H9 (cell line): ENCODE measurements around the gene PAXX. TPM values are rescaled to one million over a fixed set of nuclear protein-coding genes. Genes with fewer than 3 reads are reported as not detected.

Experiments used
- DNase-seq: peaks from one replicate; pipeline ENCODE4 v3.0.0-alpha.2; 2017
- H2AFZ ChIP-seq: one replicate; pipeline ENCODE4 v1.6.1; 2013; ENCODE audit warnings: mild to moderate bottlenecking, low read length, control low read depth, moderate library complexity
- H2AK5ac ChIP-seq: 2 replicates; pipeline ENCODE4 v1.6.1; 2013; ENCODE audit warnings: low read length, control low read depth, mixed read lengths; ENCODE audit not compliant: insufficient read length
- H2BK120ac ChIP-seq: one replicate; pipeline ENCODE4 v1.6.1; 2013; ENCODE audit warnings: low read depth, mild to moderate bottlenecking, low read length, control low read depth, inconsistent platforms; ENCODE audit not compliant: poor library complexity, severe bottlenecking
- H2BK12ac ChIP-seq: 2 replicates; pipeline ENCODE4 v1.6.1; 2013; ENCODE audit warnings: low read length, control low read depth, mixed read lengths, low read depth; ENCODE audit not compliant: insufficient read length
- H2BK15ac ChIP-seq: 2 replicates; pipeline ENCODE4 v1.6.1; 2013; ENCODE audit warnings: low read depth, low read length, control low read depth
- H2BK20ac ChIP-seq: one replicate; pipeline ENCODE4 v1.6.1; 2013; ENCODE audit warnings: low read depth, mild to moderate bottlenecking, low read length, control low read depth, inconsistent platforms; ENCODE audit not compliant: poor library complexity, severe bottlenecking
- H2BK5ac ChIP-seq: 2 replicates; pipeline ENCODE4 v1.6.1; 2013; ENCODE audit warnings: low read length, control low read depth, mixed read lengths; ENCODE audit not compliant: insufficient read length
- H3K14ac ChIP-seq: 2 replicates; pipeline ENCODE4 v1.6.1; 2013; ENCODE audit warnings: low read length, control low read depth; ENCODE audit not compliant: insufficient read depth
- H3K18ac ChIP-seq: 2 replicates; pipeline ENCODE4 v1.6.1; 2013; ENCODE audit warnings: low read depth, mild to moderate bottlenecking, mixed read lengths, low read length, control low read depth; ENCODE audit not compliant: insufficient read length
- H3K23ac ChIP-seq: 2 replicates; pipeline ENCODE4 v1.6.1; 2013; ENCODE audit warnings: low read length, control low read depth, mixed read lengths, low read depth; ENCODE audit not compliant: insufficient read length
- H3K23me2 ChIP-seq: 2 replicates; pipeline ENCODE4 v1.6.1; 2013; ENCODE audit warnings: low read depth, mild to moderate bottlenecking, mixed read lengths, low read length, control low read depth; ENCODE audit not compliant: insufficient read length, poor library complexity, severe bottlenecking
- H3K27ac ChIP-seq: 2 replicates; pipeline ENCODE4 v1.5.1; 2013; ENCODE audit warnings: low read length, control low read depth, mixed read lengths, low read depth; ENCODE audit not compliant: insufficient read length
- H3K27me3 ChIP-seq: 2 replicates; pipeline ENCODE4 v1.6.1; 2013; ENCODE audit warnings: low read length, control low read depth, inconsistent platforms; ENCODE audit not compliant: insufficient read depth
- H3K4ac ChIP-seq: 2 replicates; pipeline ENCODE4 v1.6.1; 2013; ENCODE audit warnings: low read depth, mild to moderate bottlenecking, control low read depth, inconsistent platforms, low read length, moderate library complexity
- H3K4me1 ChIP-seq: 2 replicates; pipeline ENCODE4 v1.6.1; 2013; ENCODE audit warnings: low read length, control low read depth, inconsistent platforms; ENCODE audit not compliant: insufficient read depth
- H3K4me2 ChIP-seq: 2 replicates; pipeline ENCODE4 v1.6.1; 2013; ENCODE audit warnings: low read length, control low read depth, mixed read lengths; ENCODE audit not compliant: insufficient read length, insufficient read depth
- H3K56ac ChIP-seq: 2 replicates; pipeline ENCODE4 v1.6.1; 2013; ENCODE audit warnings: low read depth, mild to moderate bottlenecking, mixed read lengths, low read length, control low read depth; ENCODE audit not compliant: insufficient read length
- H3K79me1 ChIP-seq: 2 replicates; pipeline ENCODE4 v1.6.1; 2013; ENCODE audit warnings: low read depth, mild to moderate bottlenecking, moderate library complexity, low read length, control low read depth, inconsistent platforms; ENCODE audit not compliant: insufficient read depth, poor library complexity, severe bottlenecking
- H3K79me2 ChIP-seq: 2 replicates; pipeline ENCODE4 v1.6.1; 2013; ENCODE audit warnings: low read length, control low read depth, inconsistent platforms; ENCODE audit not compliant: insufficient read depth
- H3K9ac ChIP-seq: 2 replicates; pipeline ENCODE4 v1.6.1; 2013; ENCODE audit warnings: low read length, control low read depth, mixed read lengths; ENCODE audit not compliant: insufficient read length; ENCODE audit errors: extremely low read depth
- H3K9me3 ChIP-seq: one replicate; pipeline ENCODE4 v1.6.1; 2013; ENCODE audit warnings: low read depth, low read length, inconsistent platforms; ENCODE audit not compliant: control insufficient read depth
- H3T11ph ChIP-seq: one replicate; pipeline ENCODE4 v1.6.1; 2013; ENCODE audit warnings: mild to moderate bottlenecking, low read length, control low read depth, inconsistent platforms
- H4K20me1 ChIP-seq: one replicate; pipeline ENCODE4 v1.6.1; 2013; ENCODE audit not compliant: control insufficient read depth, insufficient read length, insufficient read depth
- H4K5ac ChIP-seq: 2 replicates; pipeline ENCODE4 v1.6.1; 2013; ENCODE audit warnings: low read depth, mild to moderate bottlenecking, mixed read lengths, low read length, control low read depth; ENCODE audit not compliant: insufficient read length
- H4K8ac ChIP-seq: replicated peaks from 2 replicates; pipeline ENCODE4 v1.6.1; 2013; ENCODE audit warnings: low read length, control low read depth, mixed read lengths, low read depth; ENCODE audit not compliant: insufficient read length
- H4K91ac ChIP-seq: 2 replicates; pipeline ENCODE4 v1.6.1; 2013; ENCODE audit warnings: low read depth, mild to moderate bottlenecking, moderate library complexity, mixed read lengths, low read length, control low read depth; ENCODE audit not compliant: insufficient read length
- H3K27ac Mint-ChIP-seq, 3 experiments: 2 replicates in 2 of 3; 3 replicates in 1 of 3; pipeline ENCODE4 v1.8.0; 2020 to 2021; ENCODE audit warnings: mixed read lengths in 3 of 3, mild to moderate bottlenecking in 1 of 3, moderate library complexity in 1 of 3
- H3K27me3 Mint-ChIP-seq: 2 replicates; pipeline ENCODE4 v1.8.0; 2021; ENCODE audit warnings: low read depth, mild to moderate bottlenecking, moderate library complexity, mixed read lengths
- H3K36me3 Mint-ChIP-seq, 3 experiments: 2 replicates in 2 of 3; 3 replicates in 1 of 3; pipeline ENCODE4 v1.8.0; 2020 to 2021; ENCODE audit warnings: low read depth in 3 of 3, mixed read lengths in 3 of 3; ENCODE audit not compliant: insufficient read depth in 1 of 3
- H3K4me1 Mint-ChIP-seq, 2 experiments: 2 replicates each; pipeline ENCODE4 v1.8.0; 2020; ENCODE audit warnings: mixed read lengths in 2 of 2
- H3K4me3 Mint-ChIP-seq, 2 experiments: 2 replicates in 1 of 2; 3 replicates in 1 of 2; pipeline ENCODE4 v1.8.0; 2020 to 2021; ENCODE audit warnings: mild to moderate bottlenecking in 2 of 2, mixed read lengths in 2 of 2, moderate library complexity in 1 of 2
- H3K9me3 Mint-ChIP-seq, 2 experiments: 2 replicates in 1 of 2; 3 replicates in 1 of 2; pipeline ENCODE4 v1.8.0; 2020; ENCODE audit warnings: mild to moderate bottlenecking in 2 of 2, mixed read lengths in 2 of 2, moderate library complexity in 1 of 2
- CTCF ChIP-seq: fragments of 200-600 bp; sonication (generic); conservative IDR thresholded peaks from 3 replicates; pipeline ENCODE4 v1.8.0; 2021; ENCODE audit warnings: antibody characterized with exemption, mild to moderate bottlenecking
- WGBS: extraction: QIAGEN DNeasy Blood & Tissue Kit; methylation state at CpG from one replicate; pipeline ENCODE4 v1.1.7; 2013; ENCODE audit warnings: missing lambda C conversion rate, low lambda C conversion rate, mixed read lengths; ENCODE audit not compliant: insufficient read length; ENCODE audit errors: extremely low coverage; 5-methylcytosine and 5-hydroxymethylcytosine counted together
- total RNA-seq: library from RNA; stranded (reverse); gene quantifications from 2 replicates; pipeline ENCODE4 v1.2.1, GENCODE V29; 2021

PAXX gene
- total RNA-seq, 1 experiment from 2014 or later, result 51.2 TPM

GRCh38 chr9:136945333-136946227 lies 46.6 kb upstream of the PAXX start:
- no peak for DNase-seq
- no peaks in the 10 kb centered on the region for H3K27me3 Mint-ChIP-seq
- H2BK15ac ChIP-seq, result no peak overlapping the region
- H3K4me3 Mint-ChIP-seq, result peak overlapping the region in 1 of 2 experiments; percentile 43; a peak in 1 of 5 replicates
- peaks cover 10 to 18% of the 10 kb centered on the region in 2 experiments for H3K4me1 Mint-ChIP-seq
- H3T11ph ChIP-seq, result no peak overlapping the region
- H4K20me1 ChIP-seq, result no peaks in the 10 kb centered on the region
- H3K18ac ChIP-seq, result no peak overlapping the region
- no peak overlapping the region for H3K27ac Mint-ChIP-seq
- H3K9me3 Mint-ChIP-seq, result no peaks in the 10 kb centered on the region
- no peak overlapping the region for H2BK5ac ChIP-seq
- H2AFZ ChIP-seq, result no peak overlapping the region
- no peak overlapping the region; the same call in 1 of the 2 replicates for H3K14ac ChIP-seq
- no peak overlapping the region for H4K91ac ChIP-seq
- WGBS, result no CpG with 5 or more reads among the region's 30 CpGs
- H2BK120ac ChIP-seq, result no peak overlapping the region
- H3K9me3 ChIP-seq, result no peaks in the 10 kb centered on the region
- no peak overlapping the region for H3K4me2 ChIP-seq
- H3K23ac ChIP-seq, result no peak overlapping the region
- H4K5ac ChIP-seq, result no peak overlapping the region
- no peak overlapping the region for H3K27ac ChIP-seq
- no peak overlapping the region for H2AK5ac ChIP-seq
- no peak overlapping the region for H2BK20ac ChIP-seq
- no peak for TF ChIP-seq CTCF
- no peaks in the 10 kb centered on the region for H3K79me1 ChIP-seq
- peaks cover 2 to 23% (median 21%) of the 10 kb centered on the region in 3 experiments; a peak in 5 of 7 replicates for H3K36me3 Mint-ChIP-seq
- no peak overlapping the region for H3K56ac ChIP-seq
- no peak overlapping the region for H3K4ac ChIP-seq
- peaks cover 8% of the 10 kb centered on the region for H3K23me2 ChIP-seq
- no peaks in the 10 kb centered on the region for H3K79me2 ChIP-seq
- no peak overlapping the region for H2BK12ac ChIP-seq
- H3K27me3 ChIP-seq, result no peaks in the 10 kb centered on the region
- H4K8ac ChIP-seq, result no peak overlapping the region
- H3K4me1 ChIP-seq, result no peaks in the 10 kb centered on the region
- no peak overlapping the region for H3K9ac ChIP-seq
